Neutrophil (primary cell): Measurements from ENCODE around the gene TRIM44.
"Not testable (repeated sequence)": the region's sequence is repeated elsewhere in the genome, so short reads cannot be mapped to it uniquely, and the experiment has no call there.

ENCODE experiments used
- H3K27ac ChIP-seq: fragments of 200-600 bp; sonication (generic); 2 replicates; pipeline ENCODE4 v1.5.1; 2016; ENCODE audit warnings: mild to moderate bottlenecking, moderate library complexity
- H3K27me3 ChIP-seq: fragments of 200-600 bp; sonication (generic); 2 replicates; pipeline ENCODE4 v1.6.0; 2016; ENCODE audit warnings: mild to moderate bottlenecking
- H3K36me3 ChIP-seq: fragments of 200-600 bp; sonication (generic); 2 replicates; pipeline ENCODE4 v1.5.1; 2017
- H3K4me1 ChIP-seq, 2 experiments: fragments of 200-600 bp in 1 of 2; sonication (generic) in 1 of 2; 1 replicate in 1 of 2; 2 replicates in 1 of 2; pipeline versions ENCODE4 v1.5.1 to v1.6.1; 2013 to 2016; ENCODE audit warnings: low read depth in 1 of 2, low read length in 1 of 2, mild to moderate bottlenecking in 1 of 2, moderate library complexity in 1 of 2; ENCODE audit not compliant: control insufficient read depth in 1 of 2, insufficient read depth in 1 of 2
- H3K4me3 ChIP-seq, 2 experiments: fragments of 200-600 bp in 1 of 2; sonication (generic) in 1 of 2; 1 replicate in 1 of 2; 2 replicates in 1 of 2; pipeline ENCODE4 v1.5.1; 2013 to 2016; ENCODE audit warnings: low read depth in 1 of 2, low read length in 1 of 2, mild to moderate bottlenecking in 1 of 2, moderate library complexity in 1 of 2
- H3K9me3 ChIP-seq: fragments of 200-600 bp; sonication (generic); 2 replicates; pipeline ENCODE4 v1.5.1; 2016
- CTCF ChIP-seq: fragments of 200-600 bp; sonication (generic); IDR thresholded peaks from 2 replicates; pipeline ENCODE4 v1.5.1; 2016; ENCODE audit warnings: antibody characterized with exemption

Gene TRIM44

GRCh38 chr11:35826949-35827348 is 164.4 kb downstream of the TRIM44 start:
- TF ChIP-seq CTCF, result no peak
- Histone ChIP-seq H3K27me3 (no peaks in the 10 kb centered on the region), H3K27ac (no peak overlapping the region), H3K4me1 (no peaks in the 10 kb centered on the region), H3K4me3 (no peak overlapping the region), H3K9me3 (no peaks in the 10 kb centered on the region), H3K36me3 (no peaks in the 10 kb centered on the region)

DNA sequence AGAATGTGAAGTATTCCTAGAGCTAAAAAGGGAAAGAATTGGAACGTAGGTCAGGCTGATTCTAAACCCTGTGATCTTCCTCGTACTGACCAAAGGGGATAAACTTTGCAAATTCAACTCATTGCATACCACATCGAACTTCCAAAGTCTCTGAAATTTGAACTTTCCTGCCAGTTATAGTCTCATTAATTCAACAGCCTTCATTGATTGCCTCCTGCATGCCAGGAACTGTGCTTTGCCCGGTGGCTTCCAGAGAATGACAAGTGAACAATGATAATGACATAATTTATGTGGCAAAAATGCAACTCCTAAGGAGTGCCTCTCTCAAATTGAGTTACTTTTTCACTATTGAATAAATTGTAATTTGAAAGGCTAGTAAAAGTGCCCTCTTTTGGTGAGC is 173.6 kb downstream of the TRIM44 start:
- Histone ChIP-seq H3K4me3 (no peak overlapping the region), H3K27me3 (peaks cover 7% of the 10 kb centered on the region), H3K9me3 (no peaks in the 10 kb centered on the region), H3K27ac (no peak overlapping the region), H3K36me3 (no peaks in the 10 kb centered on the region), H3K4me1 (no peaks in the 10 kb centered on the region)
- no peak for TF ChIP-seq CTCF

GRCh38 chr11:35838071-35838470 is 175.5 kb downstream of the TRIM44 start:
- H3K9me3 ChIP-seq, result no peaks in the 10 kb centered on the region
- no peak for TF ChIP-seq CTCF

DNA sequence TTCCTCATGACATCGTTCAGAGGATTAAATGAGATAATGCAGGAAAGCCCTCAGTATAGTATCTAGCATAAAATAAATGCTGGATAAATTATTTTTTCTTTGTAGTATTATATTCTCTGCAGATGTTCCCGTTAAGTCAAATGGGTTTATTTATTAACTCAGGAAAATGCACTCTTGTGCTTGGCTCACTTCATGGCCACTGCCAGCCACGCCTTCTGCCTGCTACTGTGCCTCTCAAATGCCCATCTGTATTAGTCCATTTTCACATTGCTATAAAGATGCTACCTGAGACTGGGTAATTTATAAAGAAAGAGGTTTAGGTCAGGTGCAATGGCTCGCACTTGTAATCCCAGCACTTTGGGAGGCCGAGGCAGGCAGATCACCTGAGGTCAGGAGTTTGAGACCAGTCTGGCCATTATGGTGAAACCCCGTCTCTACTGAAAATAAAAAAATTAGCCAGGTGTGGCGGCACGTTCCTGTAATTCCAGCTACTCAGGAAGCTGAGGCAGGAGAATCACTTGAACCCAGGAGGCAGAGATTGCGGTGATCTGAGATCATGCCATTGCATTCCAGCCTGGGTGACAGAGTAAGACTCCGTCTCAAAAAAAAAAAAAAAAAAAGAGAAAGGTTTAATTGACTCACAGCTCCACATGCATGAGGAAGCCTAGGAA is 176.3 kb downstream of the TRIM44 start:
- not testable (repeated sequence) for H3K9me3 ChIP-seq, H3K4me1 ChIP-seq, H3K27ac ChIP-seq, H3K27me3 ChIP-seq, H3K36me3 ChIP-seq, H3K4me3 ChIP-seq

More at GRCh38 chr11:35838071-35838470, 175.5 kb downstream of the TRIM44 start:
- Histone ChIP-seq H3K36me3 (no peaks in the 10 kb centered on the region), H3K4me3 (no peak overlapping the region), H3K4me1 (no peaks in the 10 kb centered on the region), H3K27ac (no peak overlapping the region), H3K27me3 (peaks cover 7% of the 10 kb centered on the region)

DNA sequence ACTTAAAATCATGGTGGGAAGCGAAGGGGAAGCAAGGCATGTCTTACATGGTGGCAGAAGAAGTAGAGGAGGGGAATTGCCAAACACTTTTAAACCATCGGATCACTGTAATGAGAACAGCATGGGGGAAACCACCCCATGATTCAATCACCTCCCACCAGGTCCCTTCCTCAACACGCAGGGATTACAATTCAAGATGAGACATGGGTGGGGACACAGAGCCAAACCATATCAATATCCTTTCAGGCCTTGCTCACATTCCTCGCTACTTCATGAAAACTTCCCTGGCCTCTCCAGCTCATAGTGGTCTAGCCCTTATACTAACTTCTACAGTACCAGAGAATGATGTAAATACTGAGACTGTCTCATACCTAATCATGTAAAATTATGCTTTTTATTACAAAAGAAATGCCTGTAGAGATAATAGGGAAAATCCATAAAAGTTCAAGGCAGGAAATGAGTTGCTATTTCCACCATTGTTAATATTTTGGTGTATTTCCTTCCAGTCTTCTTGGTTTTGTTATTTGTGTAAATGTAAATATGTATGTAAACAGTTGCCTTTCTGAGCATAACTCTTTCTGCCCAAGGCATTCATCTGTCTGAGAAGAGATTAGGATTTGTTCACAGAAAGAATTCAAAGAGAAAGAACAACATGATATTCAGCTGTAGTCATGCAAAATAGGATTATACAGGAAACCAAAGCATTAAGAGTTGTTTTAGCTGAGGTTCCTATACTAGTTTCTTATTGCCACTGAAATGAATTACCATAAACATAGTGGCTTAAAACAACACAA is 177.0 kb downstream of the TRIM44 start:
- no peaks in the 10 kb centered on the region for H3K4me1 ChIP-seq
- no peak overlapping the region for H3K27ac ChIP-seq
- TF ChIP-seq CTCF, result no peak
- H3K9me3 ChIP-seq, result no peaks in the 10 kb centered on the region
- peaks cover 11% of the 10 kb centered on the region for H3K27me3 ChIP-seq
- H3K4me3 ChIP-seq, result no peak overlapping the region
- no peaks in the 10 kb centered on the region for H3K36me3 ChIP-seq

DNA sequence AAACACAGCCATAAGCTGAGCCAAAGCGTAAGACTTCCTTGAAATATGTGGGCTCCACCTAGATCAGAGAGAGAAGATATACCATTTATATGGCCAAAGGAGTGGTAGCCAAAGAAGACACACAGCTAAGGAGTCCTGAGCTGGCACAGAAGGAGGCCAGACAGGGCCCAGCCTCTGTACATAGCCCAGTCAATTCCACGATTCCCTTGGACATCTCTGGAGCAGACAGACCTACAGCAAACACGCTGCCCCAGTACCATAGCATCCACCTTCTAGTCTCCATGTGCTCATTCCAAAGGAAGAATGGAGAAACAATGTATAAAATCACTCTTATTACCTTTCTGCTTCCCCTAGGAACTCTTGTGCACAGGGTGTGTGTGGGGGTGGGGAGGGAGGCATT is 179.2 kb downstream of the TRIM44 start:
- H3K27me3 ChIP-seq, result peaks cover 11% of the 10 kb centered on the region
- TF ChIP-seq CTCF, result no peak
- no peak overlapping the region for H3K4me3 ChIP-seq
- no peak overlapping the region for H3K27ac ChIP-seq
- H3K36me3 ChIP-seq, result no peaks in the 10 kb centered on the region
- H3K9me3 ChIP-seq, result no peaks in the 10 kb centered on the region
- H3K4me1 ChIP-seq, result no peaks in the 10 kb centered on the region
